PC-3 (cell line): Measurements from ENCODE around the gene SSRP1. TPM values are rescaled to one million over a fixed set of nuclear protein-coding genes. Genes with fewer than 3 reads are reported as not detected.
A peak's percentile ranks its signal among the peaks of the same experiment; 100 is the strongest.

Experiments used
- ATAC-seq: fragments of 200-7000 bp; cut with Tn5 transposase; 2 replicates; pipeline ENCODE4 v1.9.1; 2020; ENCODE audit warnings: mild to moderate bottlenecking, moderate library complexity
- BruUV-seq: library from RNA; stranded (reverse); fragments of 400-500 nt; replicated peaks from 2 replicates; lab custom pipeline; 2021; lab: Mats Ljungman, UMichigan
- CTCF ChIA-PET: fragments of 300-600 bp; sonication (Branson Sonifier 250); formaldehyde crosslinking; loops from one replicate; lab custom pipeline; 2022; ENCODE audit warnings: antibody characterized with exemption; lab: Charles Lee
- POLR2A ChIA-PET: fragments of 300-600 bp; sonication (Branson Sonifier 250); formaldehyde crosslinking; loops from one replicate; lab custom pipeline; 2022; ENCODE audit warnings: antibody characterized with exemption; ENCODE audit not compliant: unreplicated experiment; lab: Charles Lee
- DNase-seq: peaks from one replicate; pipeline ENCODE4 v3.0.0-alpha.2; 2015
- H2AFZ ChIP-seq: fragments of 300-600 bp; sonication (generic); 2 replicates; pipeline ENCODE4 v1.6.0; 2016; ENCODE audit warnings: antibody characterized with exemption, low read length
- H3F3A ChIP-seq: fragments of 300-600 bp; sonication (generic); one replicate; pipeline ENCODE4 v1.6.0; 2017; ENCODE audit warnings: antibody characterized with exemption, low read length, control low read depth, mild to moderate bottlenecking; ENCODE audit not compliant: unreplicated experiment
- H3K27ac ChIP-seq: fragments of 300-600 bp; sonication (generic); 2 replicates; pipeline ENCODE4 v1.5.1; 2016; ENCODE audit warnings: mild to moderate bottlenecking, low read length
- H3K27me3 ChIP-seq: fragments of 300-600 bp; sonication (generic); 2 replicates; pipeline ENCODE4 v1.6.1; 2016; ENCODE audit warnings: low read length, mixed read lengths
- H3K36me3 ChIP-seq: fragments of 300-600 bp; sonication (generic); 2 replicates; pipeline ENCODE4 v1.6.1; 2016; ENCODE audit warnings: low read depth, mixed run types, low read length, mixed read lengths
- H3K4me1 ChIP-seq: fragments of 300-600 bp; sonication (generic); 2 replicates; pipeline ENCODE4 v1.5.1; 2016; ENCODE audit warnings: low read length; ENCODE audit not compliant: insufficient read depth
- H3K4me2 ChIP-seq: fragments of 300-600 bp; sonication (generic); 2 replicates; pipeline ENCODE4 v1.6.0; 2016; ENCODE audit warnings: low read length
- H3K4me3 ChIP-seq: fragments of 300-600 bp; sonication (generic); 2 replicates; pipeline ENCODE4 v1.5.1; 2016; ENCODE audit warnings: mild to moderate bottlenecking, low read length, mixed read lengths
- H3K79me2 ChIP-seq: fragments of 300-600 bp; sonication (generic); 2 replicates; pipeline ENCODE4 v1.6.1; 2017; ENCODE audit warnings: low read length, mixed read lengths
- H3K9ac ChIP-seq: fragments of 300-600 bp; sonication (generic); 2 replicates; pipeline ENCODE4 v1.6.0; 2016; ENCODE audit warnings: mild to moderate bottlenecking, low read length
- H3K9me2 ChIP-seq: fragments of 300-600 bp; sonication (generic); replicated peaks from 2 replicates; pipeline ENCODE4 v1.6.1; 2016; ENCODE audit warnings: mixed run types, low read length, mixed read lengths
- H3K9me3 ChIP-seq: fragments of 300-600 bp; sonication (generic); 2 replicates; pipeline ENCODE4 v1.6.1; 2016; ENCODE audit warnings: low read length, mixed read lengths
- H4K20me1 ChIP-seq: fragments of 300-600 bp; sonication (generic); 2 replicates; pipeline ENCODE4 v1.6.1; 2016; ENCODE audit warnings: low read length, mixed read lengths
- CTCF ChIP-seq: fragments of 300-600 bp; sonication (generic); conservative IDR thresholded peaks from 2 replicates; pipeline ENCODE4 v1.5.1; 2017; ENCODE audit warnings: antibody characterized with exemption, low read depth, mild to moderate bottlenecking, low read length
- EZH2 ChIP-seq: fragments of 300-600 bp; sonication (generic); IDR thresholded peaks from one replicate; pipeline ENCODE4 v1.6.1; 2017; ENCODE audit warnings: antibody characterized with exemption, mild to moderate bottlenecking, low read length; ENCODE audit not compliant: unreplicated experiment
- EZH2phosphoT487 ChIP-seq: fragments of 300-600 bp; sonication (generic); IDR thresholded peaks from 2 replicates; pipeline ENCODE4 v1.6.1; 2018; ENCODE audit warnings: mild to moderate bottlenecking, antibody characterized with exemption, low read length, borderline replicate concordance
- intact Hi-C: fragments of 100-400 bp; cut with micrococcal nuclease; formaldehyde crosslinking; loops from 2 replicates; pipeline ENCODE4 v1.9.0; 2023
- total RNA-seq: library from RNA; depleted of rRNA; stranded (reverse); fragments of >200 nt; gene quantifications from 2 replicates; pipeline ENCODE4 v1.2.3, GENCODE V29; 2014

The SSRP1 gene
- total RNA-seq, 1 experiment from 2014 or later: 228 TPM

DNA sequence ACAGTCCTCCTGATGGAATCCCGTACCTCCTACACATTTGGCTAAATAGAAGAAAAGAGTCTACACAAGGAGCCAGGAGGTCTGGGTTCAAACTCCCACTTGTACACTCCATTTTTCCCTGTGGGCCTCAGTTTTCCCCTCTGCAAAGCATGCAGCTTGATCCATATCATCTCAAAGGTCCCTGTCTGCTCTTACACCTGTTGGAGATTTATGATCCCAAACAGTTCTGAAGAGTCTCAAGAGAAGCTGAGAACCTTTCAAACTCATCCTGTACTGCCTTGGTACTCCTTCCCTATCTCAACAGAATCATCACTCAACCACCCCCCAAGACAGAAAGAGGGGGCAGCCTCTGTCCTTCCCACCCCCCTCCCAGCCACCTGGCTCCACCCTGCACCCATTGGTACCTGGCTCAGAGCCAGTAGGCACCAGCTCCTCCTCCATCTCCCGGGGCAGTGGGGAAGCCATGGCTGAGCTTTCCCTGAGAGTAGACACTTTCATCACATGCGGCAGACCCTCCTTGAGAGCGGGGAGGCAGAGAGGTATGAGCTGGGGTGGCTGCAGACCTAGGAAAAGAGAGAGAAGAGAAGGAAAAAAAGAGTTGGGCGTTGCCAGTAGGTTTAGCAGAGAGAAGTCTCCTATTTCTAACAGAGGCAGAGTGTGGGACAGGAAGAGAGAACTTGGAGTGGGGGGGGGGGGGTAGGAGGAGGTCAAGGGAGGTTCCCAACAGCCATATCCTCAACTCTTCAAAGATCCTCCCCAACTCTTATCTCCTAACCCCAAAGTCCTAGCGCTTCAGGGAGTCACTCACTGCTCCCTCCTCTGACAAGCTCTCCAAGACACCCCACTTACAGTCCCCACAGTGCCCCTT, 14.1 kb downstream of the SSRP1 start:
- no peak for TF ChIP-seq EZH2
- no peak for TF ChIP-seq CTCF
- no peak for TF ChIP-seq EZH2phosphoT487
- Histone ChIP-seq H3K79me2 (peaks cover 42% of the 10 kb centered on the region), H3K4me1 (peaks cover 48% of the 10 kb centered on the region), H3K9ac (peak overlapping the region; percentile 56), H3K27ac (peak overlapping the region; percentile 82), H3K36me3 (peaks cover 27% of the 10 kb centered on the region), H4K20me1 (peaks cover 14% of the 10 kb centered on the region; the same call in 1 of the 2 replicates), H2AFZ (peak overlapping the region; percentile 8), H3K9me2 (no peaks in the 10 kb centered on the region), H3K27me3 (no peaks in the 10 kb centered on the region), H3K4me2 (peak overlapping the region; percentile 93), H3F3A (peaks cover 7% of the 10 kb centered on the region), H3K4me3 (peak overlapping the region; percentile 85), H3K9me3 (no peaks in the 10 kb centered on the region)
- no TSS peak for BruUV-seq
- POLR2A ChIA-PET: interaction anchor here (0.6 to 1.2 kb wide), 4 partner anchors 10 to 209 kb away, joined by 4 to 12 read pairs (median 7); partner anchors contain the start of gene SSRP1
- DNase-seq (peak; percentile 24), ATAC-seq (no peak)
- intact Hi-C loops: loop anchor here (1.0 to 5.0 kb wide), 3 partner anchors 10 to 1256 kb away; partner anchors contain the start of genes LPXN and ZFP91
- CTCF ChIA-PET: interaction anchor here (0.6 to 1.4 kb wide), 4 partner anchors 10 to 1330 kb away, joined by 3 to 8 read pairs (median 6); partner anchors contain the start of gene SSRP1

- Histone ChIP-seq H3K9me2 (no peaks in the 10 kb centered on the region), H3K4me3 (peak overlapping the region; percentile 85), H3K27ac (0 out of 2 replicates have a peak overlapping the region, but pooled peaks have one; percentile 82), H3K9ac (peak overlapping the region; percentile 56), H2AFZ (no peak overlapping the region), H3K9me3 (no peaks in the 10 kb centered on the region), H3F3A (peaks cover 7% of the 10 kb centered on the region), H3K4me2 (peak overlapping the region; percentile 93), H4K20me1 (peaks cover 14% of the 10 kb centered on the region; the same call in 1 of the 2 replicates), H3K27me3 (no peaks in the 10 kb centered on the region), H3K4me1 (peaks cover 40% of the 10 kb centered on the region), H3K36me3 (peaks cover 28% of the 10 kb centered on the region), H3K79me2 (peaks cover 42% of the 10 kb centered on the region)
- DNase-seq (peak; percentile 23), ATAC-seq (no peak)
- POLR2A ChIA-PET: interaction anchor here (0.6 to 0.7 kb wide), 2 partner anchors 15 to 210 kb away, joined by 4 read pairs; partner anchors contain the start of gene SSRP1
- BruUV-seq: no TSS peak
- intact Hi-C loops: loop anchor here (5.0 kb wide), 1 partner anchor 1256 kb away; the partner anchor contains the start of genes LPXN and ZFP91
- CTCF ChIA-PET: no interaction called here
- TF ChIP-seq EZH2 (no peak), CTCF (no peak), EZH2phosphoT487 (no peak)
Observed at GRCh38 chr11:57320719-57321387, 14.8 kb downstream of the SSRP1 start.
